ENCODE measurements around the gene ZBTB39.

DNA sequence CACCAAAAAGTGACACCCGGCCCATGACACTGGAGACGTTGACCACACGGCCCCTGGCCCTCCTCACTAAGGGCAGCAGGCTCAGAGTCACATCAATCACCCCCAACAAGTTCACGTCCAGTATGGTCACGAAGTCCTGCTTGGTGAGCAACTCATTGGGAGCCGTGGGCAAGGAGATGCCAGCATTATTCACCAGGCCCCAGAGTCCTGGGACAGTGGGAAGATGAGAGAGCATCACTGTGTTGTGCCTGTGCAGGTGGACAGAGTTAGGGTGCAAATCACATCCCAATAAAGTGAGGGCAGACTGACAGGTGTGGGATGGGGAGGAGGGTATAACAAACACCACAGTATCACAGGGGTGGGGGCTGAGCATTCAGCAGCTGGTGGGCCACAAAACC is 51.4 kb downstream of the ZBTB39 start:
- TF ChIP-seq, protein P1, sequence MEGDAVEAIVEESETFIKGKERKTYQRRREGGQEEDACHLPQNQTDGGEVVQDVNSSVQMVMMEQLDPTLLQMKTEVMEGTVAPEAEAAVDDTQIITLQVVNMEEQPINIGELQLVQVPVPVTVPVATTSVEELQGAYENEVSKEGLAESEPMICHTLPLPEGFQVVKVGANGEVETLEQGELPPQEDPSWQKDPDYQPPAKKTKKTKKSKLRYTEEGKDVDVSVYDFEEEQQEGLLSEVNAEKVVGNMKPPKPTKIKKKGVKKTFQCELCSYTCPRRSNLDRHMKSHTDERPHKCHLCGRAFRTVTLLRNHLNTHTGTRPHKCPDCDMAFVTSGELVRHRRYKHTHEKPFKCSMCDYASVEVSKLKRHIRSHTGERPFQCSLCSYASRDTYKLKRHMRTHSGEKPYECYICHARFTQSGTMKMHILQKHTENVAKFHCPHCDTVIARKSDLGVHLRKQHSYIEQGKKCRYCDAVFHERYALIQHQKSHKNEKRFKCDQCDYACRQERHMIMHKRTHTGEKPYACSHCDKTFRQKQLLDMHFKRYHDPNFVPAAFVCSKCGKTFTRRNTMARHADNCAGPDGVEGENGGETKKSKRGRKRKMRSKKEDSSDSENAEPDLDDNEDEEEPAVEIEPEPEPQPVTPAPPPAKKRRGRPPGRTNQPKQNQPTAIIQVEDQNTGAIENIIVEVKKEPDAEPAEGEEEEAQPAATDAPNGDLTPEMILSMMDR (IDR thresholded peaks at IDR 0.05; ENCODE audit: insufficient read depth, low read length, poor library complexity, severe bottlenecking) = no peak
- TF ChIP-seq EZH2phosphoT487 (conservative IDR thresholded peaks at IDR 0.05; ENCODE audit: low read length) = no peak
